Measurements from ENCODE around the gene KCNJ5. TPM values are rescaled to one million over a fixed set of nuclear protein-coding genes. Genes with fewer than 3 reads are reported as not detected.

KCNJ5 gene
- total and polyA plus RNA-seq, 2 of the 4 experiments (the other 2 are of a cell fraction) = 0.07 to 0.18 TPM

- in situ Hi-C loops (cut with MboI; ENCODE audit: low sequenced_read_pairs) = no loop called here
- dilution Hi-C loops (cut with HindIII; ENCODE audit: low sequenced_read_pairs, unreplicated experiment) = no loop called here
- no CpG with 5 or more reads among the region's 2 CpGs for WGBS, 2 experiments (ENCODE audit: extremely low coverage in 2 of 2, insufficient read length in 1 of 2)
- Histone ChIP-seq H4K91ac (ENCODE audit: insufficient read depth, low read depth, low read length) (no peak overlapping the region), H2AK9ac (replicated peaks; ENCODE audit: low read depth, low read length, poor library complexity) (no peak overlapping the region), H3K9ac (ENCODE audit: low read depth, low read length) (no peak overlapping the region), H3K36me3 (ENCODE audit: control insufficient read depth, insufficient read depth, low read length) (no peaks in the 10 kb centered on the region), H2BK5ac (ENCODE audit: low read depth, low read length, poor library complexity, severe bottlenecking) (no peak overlapping the region), H3K23ac (ENCODE audit: low read depth, low read length) (no peak overlapping the region), H2BK20ac (ENCODE audit: low read depth, low read length) (no peak overlapping the region), H3K27me3 (ENCODE audit: control insufficient read depth, insufficient read depth, low read length) (peaks cover 10% of the 10 kb centered on the region), H3K9me3 (ENCODE audit: control insufficient read depth, insufficient read depth, low read length) (no peaks in the 10 kb centered on the region), H3K4me2 (ENCODE audit: low read depth, low read length) (no peak overlapping the region), H3K56ac (ENCODE audit: extremely low read depth, insufficient read depth, low read length) (no peak overlapping the region), H3K4me3 (ENCODE audit: insufficient read depth, low read depth, low read length) (no peak overlapping the region), H3K18ac (ENCODE audit: low read depth, low read length) (no peak overlapping the region), H3K79me1 (ENCODE audit: low read depth in 1 of 2, low read length in 2 of 2) (no peaks in the 10 kb centered on the region), H2BK15ac (ENCODE audit: low read depth, low read length) (no peak overlapping the region), H3K9me1 (ENCODE audit: insufficient read depth, low read length) (no peaks in the 10 kb centered on the region), H4K5ac (ENCODE audit: low read depth, low read length) (no peak overlapping the region), H2AFZ (replicated peaks; ENCODE audit: low read length, poor library complexity) (no peak overlapping the region), H3K4ac (ENCODE audit: low read depth, low read length) (no peak overlapping the region), H3K14ac (replicated peaks; ENCODE audit: low read depth, low read length) (no peak overlapping the region), H3K27ac (ENCODE audit: insufficient read depth, low read length) (no peak overlapping the region), H2BK120ac (ENCODE audit: low read depth, low read length) (no peak overlapping the region), H2AK5ac (ENCODE audit: low read depth, low read length) (no peak overlapping the region), H3K4me1 (ENCODE audit: control insufficient read depth, insufficient read depth, low read length) (no peaks in the 10 kb centered on the region), H4K20me1 (ENCODE audit: insufficient read depth, low read length) (no peaks in the 10 kb centered on the region), H4K8ac (ENCODE audit: low read depth in 2 of 2, low read length in 2 of 2) (no peak overlapping the region)
- TF ChIP-seq MAZ (IDR thresholded peaks at IDR 0.05; ENCODE audit: borderline replicate concordance, low read depth, low read length) (no peak), MAFK (IDR thresholded peaks at IDR 0.05; ENCODE audit: low read depth, low read length) (no peak), RFX5 (IDR thresholded peaks at IDR 0.05; ENCODE audit: low read depth, low read length) (no peak), NFE2L2 (IDR thresholded peaks at IDR 0.05; ENCODE audit: low read depth, low read length) (no peak), RCOR1 (IDR thresholded peaks at IDR 0.05; ENCODE audit: insufficient replicate concordance, low read length) (no peak), RAD21 (IDR thresholded peaks at IDR 0.05; ENCODE audit: low read length) (no peak), BHLHE40 (IDR thresholded peaks at IDR 0.05; ENCODE audit: low read depth, low read length) (no peak), MXI1 (IDR thresholded peaks at IDR 0.05; ENCODE audit: borderline replicate concordance, low read depth, low read length) (no peak), SMC3 (IDR thresholded peaks at IDR 0.05; ENCODE audit: low read depth, low read length) (no peak), CHD1 (IDR thresholded peaks at IDR 0.05; ENCODE audit: low read depth, low read length) (no peak)
- TF ChIP-seq, protein P1, sequence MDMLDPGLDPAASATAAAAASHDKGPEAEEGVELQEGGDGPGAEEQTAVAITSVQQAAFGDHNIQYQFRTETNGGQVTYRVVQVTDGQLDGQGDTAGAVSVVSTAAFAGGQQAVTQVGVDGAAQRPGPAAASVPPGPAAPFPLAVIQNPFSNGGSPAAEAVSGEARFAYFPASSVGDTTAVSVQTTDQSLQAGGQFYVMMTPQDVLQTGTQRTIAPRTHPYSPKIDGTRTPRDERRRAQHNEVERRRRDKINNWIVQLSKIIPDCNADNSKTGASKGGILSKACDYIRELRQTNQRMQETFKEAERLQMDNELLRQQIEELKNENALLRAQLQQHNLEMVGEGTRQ (IDR thresholded peaks at IDR 0.05; ENCODE audit: low read depth, low read length) = no peak
- TF ChIP-seq, protein P2, sequence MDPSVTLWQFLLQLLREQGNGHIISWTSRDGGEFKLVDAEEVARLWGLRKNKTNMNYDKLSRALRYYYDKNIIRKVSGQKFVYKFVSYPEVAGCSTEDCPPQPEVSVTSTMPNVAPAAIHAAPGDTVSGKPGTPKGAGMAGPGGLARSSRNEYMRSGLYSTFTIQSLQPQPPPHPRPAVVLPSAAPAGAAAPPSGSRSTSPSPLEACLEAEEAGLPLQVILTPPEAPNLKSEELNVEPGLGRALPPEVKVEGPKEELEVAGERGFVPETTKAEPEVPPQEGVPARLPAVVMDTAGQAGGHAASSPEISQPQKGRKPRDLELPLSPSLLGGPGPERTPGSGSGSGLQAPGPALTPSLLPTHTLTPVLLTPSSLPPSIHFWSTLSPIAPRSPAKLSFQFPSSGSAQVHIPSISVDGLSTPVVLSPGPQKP (IDR thresholded peaks at IDR 0.05; ENCODE audit: borderline replicate concordance, low read depth, low read length) = no peak
- DNase-seq (no peak), ATAC-seq (ENCODE audit: low read depth) (no peak)
- intact Hi-C loops (cut with micrococcal nuclease) = no loop called here
- CTCF ChIA-PET = no interaction called here
- POLR2A ChIA-PET (ENCODE audit: unreplicated experiment) = no interaction called here
- no TSS peak for BruUV-seq (replicated peaks)
Measured at GRCh38 chr11:128946648-128947047, 55.5 kb downstream of the KCNJ5 start.
